ENCODE results near the gene EIF4E1B. TPM values are rescaled to one million over a fixed set of nuclear protein-coding genes. Genes with fewer than 3 reads are reported as not detected.

EIF4E1B gene
- polyA plus RNA-seq, 1 donor = not detected

DNA sequence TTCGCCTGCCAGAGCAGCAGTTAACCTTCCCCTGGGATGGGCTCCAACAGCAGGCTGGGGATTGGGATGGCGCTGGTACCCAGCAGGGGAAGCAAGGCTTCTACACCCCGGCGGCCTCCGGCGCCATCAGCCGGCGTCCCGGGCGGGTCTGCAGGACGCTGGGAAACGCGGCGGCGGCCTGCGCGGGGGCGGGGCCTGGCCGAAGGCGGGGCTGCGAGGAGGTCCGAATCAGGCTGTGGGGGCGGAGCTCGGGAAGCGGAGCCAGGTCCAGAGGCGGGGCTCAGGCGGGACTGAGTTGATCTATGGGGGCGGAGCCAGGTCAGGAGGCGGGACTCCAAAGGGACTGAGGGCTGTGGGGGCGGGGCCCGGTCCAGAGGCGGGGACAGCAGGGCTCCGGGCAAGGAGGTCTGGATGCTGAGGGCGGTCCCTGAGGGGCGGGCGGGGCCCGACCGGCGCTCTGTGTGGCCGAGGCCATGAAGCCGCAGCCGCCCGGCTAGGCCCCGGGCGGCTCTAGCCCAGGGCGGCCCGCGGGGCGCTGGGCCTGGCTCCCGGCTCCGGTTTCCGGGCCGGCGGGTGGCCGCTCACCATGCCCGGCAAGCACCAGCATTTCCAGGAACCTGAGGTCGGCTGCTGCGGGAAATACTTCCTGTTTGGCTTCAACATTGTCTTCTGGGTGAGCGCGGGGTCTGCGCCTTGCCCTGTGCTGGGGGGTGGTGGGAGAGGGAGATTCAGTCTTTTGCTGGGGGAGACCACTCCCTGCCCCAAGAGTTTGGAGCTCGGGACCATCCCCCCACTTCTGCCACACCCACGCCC is 16.8 kb downstream of the EIF4E1B start, which contains the start of gene TSPAN17:
TSS of gene TSPAN17 (plus strand) at position 455 of the 813 bp plus-strand sequence. CDS start at position 587, 132 bp downstream.
- Histone ChIP-seq H3K27ac (ENCODE audit: low read length) (peak within 1 kb of the TSS; percentile 20), H3K27me3 (ENCODE audit: control insufficient read depth, insufficient read depth, low read length) (no peaks in the 10 kb centered on the region), H3K9me3 (ENCODE audit: control insufficient read depth, low read depth, low read length) (no peaks in the 10 kb centered on the region), H3K4me1 (ENCODE audit: control insufficient read depth, insufficient read depth, low read length) (peaks cover 14% of the 10 kb centered on the region), H3K4me3 (ENCODE audit: low read length) (peak within 1 kb of the TSS; percentile 75), H3K36me3 (ENCODE audit: control insufficient read depth, insufficient read depth, low read length) (no peaks in the 10 kb centered on the region)
- DNase-seq = peak; percentile 99
- no CpG with 5 or more reads among the region's 63 CpGs for WGBS (ENCODE audit: insufficient coverage, low lambda C conversion rate)

DNA sequence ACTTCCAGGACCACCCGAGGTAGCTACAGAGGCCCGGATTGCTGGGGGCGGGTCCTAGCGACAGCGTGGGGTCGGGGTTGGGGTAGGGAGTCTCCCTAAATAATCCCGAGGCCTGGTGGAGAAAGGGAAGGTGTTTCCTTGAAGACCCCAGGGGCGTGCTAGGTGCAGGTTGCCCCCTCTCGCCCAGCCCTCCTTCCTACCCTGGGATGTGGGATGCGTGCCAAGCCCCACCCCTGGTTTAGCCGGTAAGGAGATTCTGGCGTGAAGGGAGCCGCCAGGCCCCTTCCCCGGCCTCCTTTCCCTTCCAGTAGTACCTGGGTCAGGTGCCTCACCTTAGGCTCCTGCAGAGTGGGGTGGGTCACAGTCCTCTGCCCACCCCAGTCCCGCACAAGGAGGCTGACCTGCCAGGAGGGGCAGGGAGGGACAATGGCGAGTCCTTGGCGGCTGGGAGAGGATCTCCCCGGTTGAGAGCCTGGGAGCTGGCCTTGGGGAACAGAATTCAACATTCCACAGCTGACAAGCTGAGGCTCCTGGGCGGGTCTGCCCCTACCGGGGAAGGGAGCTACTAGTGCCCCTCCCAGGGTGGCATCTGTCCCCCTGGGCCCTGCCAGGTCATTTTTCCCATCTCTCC is 17.5 kb downstream of the EIF4E1B start:
- Histone ChIP-seq H3K36me3 (ENCODE audit: control insufficient read depth, insufficient read depth, low read length) (peaks cover 5% of the 10 kb centered on the region), H3K4me1 (ENCODE audit: control insufficient read depth, insufficient read depth, low read length) (peaks cover 14% of the 10 kb centered on the region), H3K27ac (ENCODE audit: low read length) (no peak overlapping the region), H3K27me3 (ENCODE audit: control insufficient read depth, insufficient read depth, low read length) (no peaks in the 10 kb centered on the region), H3K9me3 (ENCODE audit: control insufficient read depth, low read depth, low read length) (no peaks in the 10 kb centered on the region), H3K4me3 (ENCODE audit: low read length) (peak overlapping the region; percentile 75)
- peak; percentile 52 to 64 for DNase-seq
- WGBS (ENCODE audit: insufficient coverage, low lambda C conversion rate) = no CpG with 5 or more reads among the region's 20 CpGs

GRCh38 chr5:176648474-176649194 is 18.2 kb downstream of the EIF4E1B start:
- no peak overlapping the region for H3K4me3 ChIP-seq (ENCODE audit: low read length)
- WGBS (ENCODE audit: insufficient coverage, low lambda C conversion rate) = no CpG with 5 or more reads among the region's 15 CpGs
- H3K9me3 ChIP-seq (ENCODE audit: control insufficient read depth, low read depth, low read length) = no peaks in the 10 kb centered on the region
- DNase-seq = no peak
- peaks cover 14% of the 10 kb centered on the region for H3K4me1 ChIP-seq (ENCODE audit: control insufficient read depth, insufficient read depth, low read length)
- H3K27ac ChIP-seq (ENCODE audit: low read length) = no peak overlapping the region
- peaks cover 10% of the 10 kb centered on the region for H3K36me3 ChIP-seq (ENCODE audit: control insufficient read depth, insufficient read depth, low read length)
- no peaks in the 10 kb centered on the region for H3K27me3 ChIP-seq (ENCODE audit: control insufficient read depth, insufficient read depth, low read length)

DNA sequence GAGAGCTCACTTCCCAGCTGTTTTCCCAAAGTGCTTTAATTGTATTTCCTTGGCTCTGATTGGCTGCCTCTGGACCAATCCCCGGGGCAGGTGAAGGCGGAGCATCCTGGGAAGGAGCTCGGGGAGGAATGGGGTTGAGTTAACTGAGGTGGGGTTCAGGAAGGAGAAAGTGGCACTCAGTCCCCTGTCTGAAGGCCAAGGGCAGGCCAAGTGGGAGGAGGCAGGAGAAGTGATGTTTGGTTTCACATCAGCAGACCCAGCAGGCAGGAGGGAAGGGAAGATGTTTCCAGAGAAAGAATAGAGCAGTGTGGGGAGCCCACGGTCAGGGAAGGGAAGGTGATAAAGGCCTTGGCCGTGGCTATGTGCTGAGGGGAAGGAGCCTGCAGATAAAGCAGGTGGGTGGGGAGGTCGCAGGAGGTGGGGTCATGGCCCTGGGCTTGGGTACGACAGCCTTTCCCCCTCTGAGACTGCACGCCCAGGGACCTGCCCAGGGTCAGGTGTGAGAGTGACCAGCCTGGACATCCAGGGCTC is 19.9 kb downstream of the EIF4E1B start:
- H3K4me3 ChIP-seq (ENCODE audit: low read length) = no peak overlapping the region
- WGBS (ENCODE audit: insufficient coverage, low lambda C conversion rate) = 70% methylated on average over 2 of the region's 8 CpGs
- peaks cover 16% of the 10 kb centered on the region for H3K36me3 ChIP-seq (ENCODE audit: control insufficient read depth, insufficient read depth, low read length)
- H3K27ac ChIP-seq (ENCODE audit: low read length) = no peak overlapping the region
- no peaks in the 10 kb centered on the region for H3K27me3 ChIP-seq (ENCODE audit: control insufficient read depth, insufficient read depth, low read length)
- no peaks in the 10 kb centered on the region for H3K9me3 ChIP-seq (ENCODE audit: control insufficient read depth, low read depth, low read length)
- H3K4me1 ChIP-seq (ENCODE audit: control insufficient read depth, insufficient read depth, low read length) = peaks cover 14% of the 10 kb centered on the region
- DNase-seq = no peak

GRCh38 chr5:176651472-176651980 is 21.1 kb downstream of the EIF4E1B start:
- H3K27ac ChIP-seq (ENCODE audit: low read length) = no peak overlapping the region
- no peaks in the 10 kb centered on the region for H3K27me3 ChIP-seq (ENCODE audit: control insufficient read depth, insufficient read depth, low read length)
- no CpG with 5 or more reads among the region's 17 CpGs for WGBS (ENCODE audit: insufficient coverage, low lambda C conversion rate)
- peaks cover 16% of the 10 kb centered on the region for H3K36me3 ChIP-seq (ENCODE audit: control insufficient read depth, insufficient read depth, low read length)
- no peak for DNase-seq
- H3K4me3 ChIP-seq (ENCODE audit: low read length) = no peak overlapping the region
- H3K9me3 ChIP-seq (ENCODE audit: control insufficient read depth, low read depth, low read length) = no peaks in the 10 kb centered on the region
- peaks cover 14% of the 10 kb centered on the region for H3K4me1 ChIP-seq (ENCODE audit: control insufficient read depth, insufficient read depth, low read length)

DNA sequence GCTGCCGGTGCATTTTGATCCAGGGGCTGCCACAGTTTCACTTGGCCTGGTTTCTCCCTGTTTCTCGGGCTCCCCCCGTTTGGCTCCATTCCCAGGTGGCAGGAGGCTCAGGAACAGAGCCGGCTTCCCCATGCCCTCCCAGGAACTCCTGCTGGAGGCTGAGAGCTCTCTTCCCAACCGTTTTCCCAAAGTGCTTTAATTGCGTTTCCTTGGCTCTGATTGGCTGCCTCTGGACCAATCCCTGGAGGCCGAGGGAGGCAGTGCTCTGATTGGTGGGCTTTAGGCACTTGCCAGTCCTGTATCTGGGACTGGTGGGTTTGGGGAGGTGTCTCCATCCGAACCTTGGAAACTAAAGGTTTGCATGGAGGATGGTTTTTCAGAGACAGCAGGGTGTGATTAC is 21.7 kb downstream of the EIF4E1B start:
- H3K9me3 ChIP-seq (ENCODE audit: control insufficient read depth, low read depth, low read length) = no peaks in the 10 kb centered on the region
- H3K27me3 ChIP-seq (ENCODE audit: control insufficient read depth, insufficient read depth, low read length) = no peaks in the 10 kb centered on the region
- H3K4me3 ChIP-seq (ENCODE audit: low read length) = no peak overlapping the region
- no peak overlapping the region for H3K27ac ChIP-seq (ENCODE audit: low read length)
- DNase-seq = no peak
- H3K4me1 ChIP-seq (ENCODE audit: control insufficient read depth, insufficient read depth, low read length) = peaks cover 10% of the 10 kb centered on the region
- H3K36me3 ChIP-seq (ENCODE audit: control insufficient read depth, insufficient read depth, low read length) = peaks cover 20% of the 10 kb centered on the region
- WGBS (ENCODE audit: insufficient coverage, low lambda C conversion rate) = no CpG with 5 or more reads among the region's 8 CpGs

- Histone ChIP-seq H3K9me3 (ENCODE audit: control insufficient read depth, low read depth, low read length) (no peaks in the 10 kb centered on the region), H3K4me1 (ENCODE audit: control insufficient read depth, insufficient read depth, low read length) (peaks cover 5% of the 10 kb centered on the region), H3K4me3 (ENCODE audit: low read length) (no peak overlapping the region), H3K36me3 (ENCODE audit: control insufficient read depth, insufficient read depth, low read length) (peaks cover 24% of the 10 kb centered on the region), H3K27ac (ENCODE audit: low read length) (no peak overlapping the region), H3K27me3 (ENCODE audit: control insufficient read depth, insufficient read depth, low read length) (no peaks in the 10 kb centered on the region)
- no CpG with 5 or more reads among the region's 18 CpGs for WGBS (ENCODE audit: insufficient coverage, low lambda C conversion rate)
- DNase-seq = no peak
Observed at GRCh38 chr5:176653401-176654385, 23.2 kb downstream of the EIF4E1B start.

DNA sequence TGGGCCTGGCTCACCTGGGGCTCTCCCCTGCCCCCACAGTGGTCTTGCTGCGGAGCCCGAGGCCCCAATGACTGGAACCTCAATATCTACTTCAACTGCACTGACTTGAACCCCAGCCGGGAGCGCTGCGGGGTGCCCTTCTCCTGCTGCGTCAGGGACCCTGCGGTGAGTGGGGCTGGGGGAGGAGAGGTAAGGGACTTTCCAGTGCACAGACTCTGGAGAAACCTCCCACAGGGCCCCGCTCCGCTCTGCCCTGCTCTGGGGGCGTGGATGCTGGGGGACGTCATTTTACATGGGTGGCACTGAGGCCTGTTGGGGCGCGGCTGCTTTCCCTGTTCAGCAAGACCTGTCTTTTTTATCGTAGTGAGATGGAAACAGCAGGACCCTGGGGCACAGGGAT is 24.4 kb downstream of the EIF4E1B start:
- Histone ChIP-seq H3K27ac (ENCODE audit: low read length) (no peak overlapping the region), H3K36me3 (ENCODE audit: control insufficient read depth, insufficient read depth, low read length) (peaks cover 24% of the 10 kb centered on the region), H3K27me3 (ENCODE audit: control insufficient read depth, insufficient read depth, low read length) (no peaks in the 10 kb centered on the region), H3K9me3 (ENCODE audit: control insufficient read depth, low read depth, low read length) (no peaks in the 10 kb centered on the region), H3K4me1 (ENCODE audit: control insufficient read depth, insufficient read depth, low read length) (peaks cover 12% of the 10 kb centered on the region), H3K4me3 (ENCODE audit: low read length) (no peak overlapping the region)
- WGBS (ENCODE audit: insufficient coverage, low lambda C conversion rate) = no CpG with 5 or more reads among the region's 14 CpGs
- DNase-seq = no peak

GRCh38 chr5:176656467-176656990 is 26.1 kb downstream of the EIF4E1B start:
- Histone ChIP-seq H3K4me3 (ENCODE audit: low read length) (no peak overlapping the region), H3K27ac (ENCODE audit: low read length) (no peak overlapping the region), H3K27me3 (ENCODE audit: control insufficient read depth, insufficient read depth, low read length) (no peaks in the 10 kb centered on the region), H3K4me1 (ENCODE audit: control insufficient read depth, insufficient read depth, low read length) (peaks cover 12% of the 10 kb centered on the region), H3K36me3 (ENCODE audit: control insufficient read depth, insufficient read depth, low read length) (peaks cover 24% of the 10 kb centered on the region), H3K9me3 (ENCODE audit: control insufficient read depth, low read depth, low read length) (no peaks in the 10 kb centered on the region)
- no CpG with 5 or more reads among the region's 13 CpGs for WGBS (ENCODE audit: insufficient coverage, low lambda C conversion rate)
- no peak for DNase-seq
